Spleen (tissue), 7 donors: Measurements from ENCODE around the gene DDX5.

ENCODE experiments used
- POLR2A ChIP-seq, 3 donors: fragments of 450-650 bp; IDR thresholded peaks; one replicate each; pipeline ENCODE4 v1.5.1; 2017; ENCODE audit warnings: antibody characterized with exemption in 3 of 3, mild to moderate bottlenecking in 1 of 3
- POLR2AphosphoS5 ChIP-seq, 3 donors: sonication (generic); formaldehyde crosslinking; IDR thresholded peaks; one replicate each; pipeline ENCODE4 v1.5.1; 2017; ENCODE audit warnings: antibody characterized with exemption in 3 of 3
- TF ChIP-seq, protein P1 (sequence below), 11 experiments: fragments of 200-600 bp in 7 of 11; fragments of 450-650 bp in 4 of 11; sonication (generic) in 4 of 11; IDR thresholded peaks in 8 of 11; conservative IDR thresholded peaks in 3 of 11; 1 replicate in 7 of 11; 2 replicates in 4 of 11; pipeline versions ENCODE4 v1.4.0 to v1.8.0; 2016 to 2021; ENCODE audit warnings: antibody characterized with exemption in 11 of 11, inconsistent platforms in 4 of 11, mild to moderate bottlenecking in 1 of 11
- donor health status: DM: no; HTN: no; CAD: no; lungs with moderate emphysema.
- donor health status: DM: no; HTN: no; CAD: no.
- donor health status: DM: no; HTN: no; CAD: no.

DNA sequence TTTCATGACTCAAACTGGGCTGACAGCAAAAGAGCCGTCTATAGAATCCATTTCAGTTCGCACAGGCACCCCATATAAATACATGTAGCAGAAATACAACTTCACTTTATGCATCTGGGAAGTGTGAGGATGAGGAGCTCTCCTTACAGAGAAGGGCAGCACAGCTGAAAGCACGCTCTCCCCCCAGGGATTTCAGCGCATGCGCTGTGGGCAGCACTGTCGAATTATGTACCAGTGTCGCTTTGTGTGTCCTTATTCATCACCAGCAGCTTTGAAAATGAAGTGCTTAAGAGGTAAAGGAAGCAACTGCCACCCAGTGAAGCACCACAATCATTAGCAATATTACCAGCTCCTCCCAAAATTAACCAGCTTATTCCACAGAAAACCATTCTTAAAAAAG lies 40.6 kb upstream of the DDX5 start:
- TF ChIP-seq, protein P1, sequence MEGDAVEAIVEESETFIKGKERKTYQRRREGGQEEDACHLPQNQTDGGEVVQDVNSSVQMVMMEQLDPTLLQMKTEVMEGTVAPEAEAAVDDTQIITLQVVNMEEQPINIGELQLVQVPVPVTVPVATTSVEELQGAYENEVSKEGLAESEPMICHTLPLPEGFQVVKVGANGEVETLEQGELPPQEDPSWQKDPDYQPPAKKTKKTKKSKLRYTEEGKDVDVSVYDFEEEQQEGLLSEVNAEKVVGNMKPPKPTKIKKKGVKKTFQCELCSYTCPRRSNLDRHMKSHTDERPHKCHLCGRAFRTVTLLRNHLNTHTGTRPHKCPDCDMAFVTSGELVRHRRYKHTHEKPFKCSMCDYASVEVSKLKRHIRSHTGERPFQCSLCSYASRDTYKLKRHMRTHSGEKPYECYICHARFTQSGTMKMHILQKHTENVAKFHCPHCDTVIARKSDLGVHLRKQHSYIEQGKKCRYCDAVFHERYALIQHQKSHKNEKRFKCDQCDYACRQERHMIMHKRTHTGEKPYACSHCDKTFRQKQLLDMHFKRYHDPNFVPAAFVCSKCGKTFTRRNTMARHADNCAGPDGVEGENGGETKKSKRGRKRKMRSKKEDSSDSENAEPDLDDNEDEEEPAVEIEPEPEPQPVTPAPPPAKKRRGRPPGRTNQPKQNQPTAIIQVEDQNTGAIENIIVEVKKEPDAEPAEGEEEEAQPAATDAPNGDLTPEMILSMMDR (IDR thresholded peaks at IDR 0.05 in 8 of 11, conservative IDR thresholded peaks at IDR 0.05 in 3 of 11), result no peak
- TF ChIP-seq POLR2A (IDR thresholded peaks at IDR 0.05), result no peak
- no peak for TF ChIP-seq POLR2AphosphoS5 (IDR thresholded peaks at IDR 0.05)
